GM18519 (cell line): ENCODE measurements around the gene C2orf80.
"Not testable (repeated sequence)": the region's sequence is repeated elsewhere in the genome, so short reads cannot be mapped to it uniquely, and the experiment has no call there.

ENCODE experiments used
- ATAC-seq: cut with Tn5 transposase; IDR thresholded peaks from one replicate; pipeline ENCODE4 v1.9.1; 2021; ENCODE audit warnings: mild to moderate bottlenecking, moderate library complexity; ENCODE audit not compliant: unreplicated experiment, low FRiP score

C2orf80 gene

GRCh38 chr2:208136716-208137094 lies 53.1 kb downstream of the C2orf80 start:
- ATAC-seq = no peak

GRCh38 chr2:208135794-208136715 lies 53.8 kb downstream of the C2orf80 start:
- ATAC-seq = no peak

- no peak for ATAC-seq
These were observed 54.8 kb downstream of the C2orf80 start for GRCh38 chr2:208134928-208135586.

DNA sequence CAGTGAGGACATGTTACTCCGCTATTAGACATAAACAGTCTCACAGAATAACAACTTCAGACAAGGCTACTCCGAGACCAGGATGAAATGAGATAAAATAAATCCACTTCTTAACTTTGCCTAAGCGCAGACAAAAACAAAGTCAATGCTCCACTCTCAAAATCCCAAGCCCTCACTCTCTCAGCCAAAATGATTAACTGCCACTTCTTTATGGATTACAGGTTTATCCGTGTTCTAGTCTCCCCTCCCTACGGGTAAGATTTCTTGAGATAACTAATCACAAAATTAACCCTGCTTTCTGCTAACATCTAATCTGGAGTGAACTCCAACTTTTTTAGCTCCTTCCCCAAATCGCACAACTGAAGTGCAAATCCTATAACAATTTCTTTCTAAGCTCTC lies 59.1 kb downstream of the C2orf80 start:
- no peak for ATAC-seq

DNA sequence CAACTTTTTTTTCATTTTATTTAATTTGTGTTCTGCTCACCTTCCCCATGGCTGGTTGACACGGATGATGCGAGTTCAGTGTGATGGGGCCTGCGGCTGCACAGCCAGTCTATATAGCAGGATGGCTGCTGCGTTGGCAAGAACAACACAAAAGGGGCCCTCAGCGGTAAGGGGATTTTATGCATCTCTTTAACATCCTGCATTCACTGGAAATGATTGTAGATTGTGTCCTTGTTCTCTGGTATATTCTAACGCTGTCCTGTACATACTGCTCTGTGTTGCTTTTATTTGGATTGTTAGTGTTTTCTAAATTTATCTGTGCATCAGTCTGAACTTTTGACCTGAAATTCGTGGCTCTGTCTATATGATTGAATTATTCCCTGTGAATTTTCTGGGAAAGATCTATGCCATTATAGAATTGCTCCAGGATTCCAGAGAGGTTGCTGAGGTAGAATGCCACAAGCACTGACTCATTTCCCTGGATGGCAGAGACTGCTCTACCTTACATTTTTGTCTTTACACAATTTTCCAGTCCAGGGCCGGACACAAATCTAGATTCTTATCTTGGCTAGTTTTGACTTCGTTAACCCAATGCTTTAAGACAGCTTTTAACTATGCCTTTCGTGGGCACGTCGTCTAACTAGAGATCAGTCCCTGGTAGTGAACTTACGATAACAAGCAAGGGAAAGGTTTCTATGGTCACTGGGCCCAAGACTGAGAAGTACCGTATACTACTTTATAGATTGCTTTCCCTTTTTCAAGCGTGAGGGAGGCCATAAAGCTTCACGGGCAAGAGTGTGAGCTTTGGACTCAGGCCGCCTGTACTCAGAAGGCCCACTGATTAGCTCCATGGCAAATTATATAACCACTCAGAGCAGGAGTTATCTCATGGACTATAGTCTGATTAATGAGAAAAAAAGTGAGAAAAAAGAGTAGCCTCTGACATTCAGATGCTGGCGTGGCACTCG lies 59.8 kb downstream of the C2orf80 start, which contains the start of gene CRYGC:
TSS of gene CRYGC (minus strand) at position 85 of the 968 bp plus-strand sequence. CDS start at position 49, 36 bp downstream.
- ATAC-seq = no peak

GRCh38 chr2:208128136-208128535 lies 61.7 kb downstream of the C2orf80 start:
- ATAC-seq = no peak

- no peak for ATAC-seq
These were observed 62.7 kb downstream of the C2orf80 start for GRCh38 chr2:208127090-208127489.

- no peak for ATAC-seq
These were observed 64.6 kb downstream of the C2orf80 start for GRCh38 chr2:208125251-208125650.

GRCh38 chr2:208124013-208124715 lies 65.7 kb downstream of the C2orf80 start, which contains the start of gene CRYGD:
TSS of gene CRYGD (minus strand) at chr2:208124524. CDS start at chr2:208124473, 51 bp downstream.
- ATAC-seq = not testable (repeated sequence)

DNA sequence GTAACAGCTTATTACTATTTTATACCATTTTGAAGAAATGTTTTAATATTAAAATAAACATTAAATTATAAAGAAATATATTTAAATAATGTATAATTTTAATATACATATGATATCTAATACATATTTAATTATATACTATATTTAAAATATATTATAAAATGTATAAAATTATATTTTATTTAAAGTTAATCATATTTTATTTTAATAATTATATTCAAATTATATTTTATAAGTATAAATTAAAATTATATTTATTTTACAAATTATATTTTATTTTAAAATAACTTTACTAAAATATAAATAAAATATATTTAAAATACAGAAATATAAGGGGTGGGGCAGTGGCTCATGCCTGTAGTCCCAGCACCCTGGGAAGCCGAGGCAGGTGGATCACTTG lies 67.6 kb downstream of the C2orf80 start:
- ATAC-seq = no peak

- no peak for ATAC-seq
These were observed 70.9 kb downstream of the C2orf80 start for GRCh38 chr2:208118918-208119317.

GRCh38 chr2:208117390-208117789 lies 72.4 kb downstream of the C2orf80 start:
- ATAC-seq = not testable (repeated sequence)
